Keratinocyte (primary cell): ENCODE measurements around the gene NRROS. TPM values are rescaled to one million over a fixed set of nuclear protein-coding genes. Genes with fewer than 3 reads are reported as not detected.

Experiments used
- DNase-seq: peaks from one replicate; pipeline ENCODE4 v3.0.0-alpha.2; 2011; ENCODE audit warnings: low read depth, missing footprints, low spot score
- FAIRE-seq: peaks from 2 replicates; lab custom pipeline; 2011; peaks lifted over from hg19 to GRCh38; lab: Jason Lieb, UNC
- H2AFZ ChIP-seq: 2 replicates; pipeline ENCODE4 v1.6.0; 2012; ENCODE audit warnings: low read length, control low read depth, inconsistent platforms; ENCODE audit not compliant: control insufficient read depth
- H3K27ac ChIP-seq: 2 replicates; pipeline ENCODE4 v1.5.1; 2011; ENCODE audit warnings: low read length; ENCODE audit not compliant: control insufficient read depth, insufficient read depth
- H3K27me3 ChIP-seq: 3 replicates; pipeline ENCODE4 v1.6.0; 2011; ENCODE audit warnings: low read length; ENCODE audit not compliant: control insufficient read depth, insufficient read depth; ENCODE audit errors: extremely low read depth
- H3K36me3 ChIP-seq, 2 experiments: 2 replicates in 1 of 2; 3 replicates in 1 of 2; pipeline ENCODE4 v1.5.1; 2011; ENCODE audit warnings: low read length in 2 of 2, mild to moderate bottlenecking in 1 of 2; ENCODE audit not compliant: control insufficient read depth in 2 of 2, insufficient read depth in 2 of 2; ENCODE audit errors: extremely low read depth in 1 of 2
- H3K4me1 ChIP-seq: 3 replicates; pipeline ENCODE4 v1.5.1; 2011; ENCODE audit warnings: low read length; ENCODE audit not compliant: control insufficient read depth, insufficient read depth; ENCODE audit errors: extremely low read depth
- H3K4me2 ChIP-seq: 3 replicates; pipeline ENCODE4 v1.6.0; 2011; ENCODE audit warnings: low read depth, low read length; ENCODE audit not compliant: control insufficient read depth, insufficient read depth; ENCODE audit errors: extremely low read depth
- H3K4me3 ChIP-seq, 3 experiments: fragments of 200-600 bp in 1 of 3; sonication (generic) in 1 of 3; 2 replicates in 2 of 3; 3 replicates in 1 of 3; pipeline ENCODE4 v1.5.1; 2011 to 2016; ENCODE audit warnings: low read length in 3 of 3, mild to moderate bottlenecking in 3 of 3, control low read depth in 2 of 3, inconsistent platforms in 1 of 3, low read depth in 1 of 3, mixed read lengths in 1 of 3, mixed run types in 1 of 3, moderate library complexity in 1 of 3; ENCODE audit not compliant: control insufficient read depth in 2 of 3, insufficient read depth in 2 of 3; ENCODE audit errors: extremely low read depth in 1 of 3
- H3K79me2 ChIP-seq: 2 replicates; pipeline ENCODE4 v1.6.0; 2012; ENCODE audit warnings: low read length; ENCODE audit not compliant: control insufficient read depth, insufficient read depth
- H3K9ac ChIP-seq: 3 replicates; pipeline ENCODE4 v1.6.0; 2011; ENCODE audit warnings: low read length; ENCODE audit not compliant: control insufficient read depth, insufficient read depth; ENCODE audit errors: extremely low read depth
- H3K9me1 ChIP-seq: 3 replicates; pipeline ENCODE4 v1.6.0; 2011; ENCODE audit warnings: low read length; ENCODE audit not compliant: control insufficient read depth, insufficient read depth; ENCODE audit errors: extremely low read depth
- H3K9me3 ChIP-seq: 2 replicates; pipeline ENCODE4 v1.5.1; 2012; ENCODE audit warnings: low read depth, low read length; ENCODE audit not compliant: control insufficient read depth
- H4K20me1 ChIP-seq: 3 replicates; pipeline ENCODE4 v1.6.0; 2011; ENCODE audit warnings: low read length; ENCODE audit not compliant: control insufficient read depth, insufficient read depth; ENCODE audit errors: extremely low read depth
- EZH2 ChIP-seq: IDR thresholded peaks from one replicate; pipeline ENCODE4 v1.6.1; 2012; ENCODE audit warnings: inconsistent platforms, mild to moderate bottlenecking, low read length, moderate library complexity
- dilution Hi-C: fragments of 300-500 bp; cut with MboI; formaldehyde crosslinking; loops from one replicate; pipeline ENCODE4 v1.7.0; 2020; ENCODE audit warnings: low sequenced_read_pairs; ENCODE audit not compliant: extremely low pct_ligation_motif_present
- polyA plus RNA-seq, 5 experiments: library from polyadenylated mRNA; depleted of rRNA in 3 of 5; stranded (reverse) in 3 of 5; stranded (forward) in 1 of 5; unstranded in 1 of 5; fragments of >200 nt; gene quantifications; 1 replicate in 1 of 5; 2 replicates in 3 of 5; 3 replicates in 1 of 5; pipeline versions ENCODE4 v1.2.1 to v1.2.3, GENCODE V29; 2011 to 2012; ENCODE audit warnings: missing spikeins in 2 of 5, low read depth in 1 of 5, low replicate concordance in 1 of 5
- TF ChIP-seq, protein P1 (sequence below), 3 experiments: IDR thresholded peaks in 1 of 3; conservative IDR thresholded peaks in 1 of 3; optimal IDR thresholded peaks in 1 of 3; 2 replicates in 2 of 3; 3 replicates in 1 of 3; pipeline versions ENCODE3 to v1.5.1; 2011; ENCODE audit warnings: low read length in 3 of 3, mild to moderate bottlenecking in 3 of 3, moderate library complexity in 2 of 3, control low read depth in 1 of 3, inconsistent platforms in 1 of 3; ENCODE audit not compliant: insufficient read depth in 2 of 3; ENCODE audit errors: extremely low read depth in 1 of 3

The NRROS gene
- polyA plus RNA-seq, 1 donor (not counting 4 experiments of a cell fraction or from before 2014, with no cell fraction given) = 0.03 TPM

- no peaks in the 10 kb centered on the region for H3K36me3 ChIP-seq
- H3K9me1 ChIP-seq = no peaks in the 10 kb centered on the region
- no peaks in the 10 kb centered on the region for H4K20me1 ChIP-seq
- TF ChIP-seq, protein P1, sequence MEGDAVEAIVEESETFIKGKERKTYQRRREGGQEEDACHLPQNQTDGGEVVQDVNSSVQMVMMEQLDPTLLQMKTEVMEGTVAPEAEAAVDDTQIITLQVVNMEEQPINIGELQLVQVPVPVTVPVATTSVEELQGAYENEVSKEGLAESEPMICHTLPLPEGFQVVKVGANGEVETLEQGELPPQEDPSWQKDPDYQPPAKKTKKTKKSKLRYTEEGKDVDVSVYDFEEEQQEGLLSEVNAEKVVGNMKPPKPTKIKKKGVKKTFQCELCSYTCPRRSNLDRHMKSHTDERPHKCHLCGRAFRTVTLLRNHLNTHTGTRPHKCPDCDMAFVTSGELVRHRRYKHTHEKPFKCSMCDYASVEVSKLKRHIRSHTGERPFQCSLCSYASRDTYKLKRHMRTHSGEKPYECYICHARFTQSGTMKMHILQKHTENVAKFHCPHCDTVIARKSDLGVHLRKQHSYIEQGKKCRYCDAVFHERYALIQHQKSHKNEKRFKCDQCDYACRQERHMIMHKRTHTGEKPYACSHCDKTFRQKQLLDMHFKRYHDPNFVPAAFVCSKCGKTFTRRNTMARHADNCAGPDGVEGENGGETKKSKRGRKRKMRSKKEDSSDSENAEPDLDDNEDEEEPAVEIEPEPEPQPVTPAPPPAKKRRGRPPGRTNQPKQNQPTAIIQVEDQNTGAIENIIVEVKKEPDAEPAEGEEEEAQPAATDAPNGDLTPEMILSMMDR (optimal IDR thresholded peaks at IDR 0.05 in 1 of 3, IDR thresholded peaks at IDR 0.05 in 1 of 3, conservative IDR thresholded peaks at IDR 0.05 in 1 of 3; ENCODE audit: extremely low read depth in 1 of 3, insufficient read depth in 2 of 3, low read length in 3 of 3) = no peak
- no peak for TF ChIP-seq EZH2
- H3K4me1 ChIP-seq = no peaks in the 10 kb centered on the region
- H3K9ac ChIP-seq = no peak overlapping the region
- no peak overlapping the region for H3K4me3 ChIP-seq
- DNase-seq (no peak), FAIRE-seq (no peak)
- H3K4me2 ChIP-seq = no peak overlapping the region
- H3K9me3 ChIP-seq = no peaks in the 10 kb centered on the region
- no peak overlapping the region for H2AFZ ChIP-seq
- peaks cover 3% of the 10 kb centered on the region for H3K27me3 ChIP-seq
- no peaks in the 10 kb centered on the region for H3K79me2 ChIP-seq
- dilution Hi-C loops = no loop called here
- H3K27ac ChIP-seq = no peak overlapping the region
These were observed 39.1 kb upstream of the NRROS start for GRCh38 chr3:196600359-196600758.

DNA sequence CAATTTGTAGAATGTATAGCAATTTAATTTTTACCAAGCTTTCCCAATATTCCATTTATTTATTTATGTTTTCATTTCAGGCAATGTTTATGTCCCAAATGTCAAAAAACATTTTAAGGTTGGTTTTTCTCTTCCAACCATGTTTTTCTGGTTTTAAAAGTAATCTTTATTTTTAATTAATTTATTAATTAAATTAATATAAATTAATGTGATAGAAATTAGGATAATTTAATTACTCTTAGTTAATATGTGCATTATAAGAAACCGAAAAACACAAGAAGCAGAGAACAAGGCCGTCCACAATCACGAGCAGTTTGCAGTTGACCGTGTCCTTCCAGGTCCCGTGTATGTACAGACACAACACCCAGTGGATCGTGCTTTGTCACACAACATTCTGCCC lies 36.8 kb upstream of the NRROS start:
- Histone ChIP-seq H3K27ac (no peak overlapping the region), H3K9ac (no peak overlapping the region), H2AFZ (no peak overlapping the region), H3K4me3 (no peak overlapping the region), H4K20me1 (no peaks in the 10 kb centered on the region), H3K4me2 (no peak overlapping the region), H3K9me3 (no peaks in the 10 kb centered on the region), H3K27me3 (peaks cover 3% of the 10 kb centered on the region), H3K79me2 (no peaks in the 10 kb centered on the region), H3K36me3 (no peaks in the 10 kb centered on the region), H3K9me1 (no peaks in the 10 kb centered on the region), H3K4me1 (no peaks in the 10 kb centered on the region)
- no peak for TF ChIP-seq EZH2
- TF ChIP-seq, protein P1 (optimal IDR thresholded peaks at IDR 0.05 in 1 of 3, IDR thresholded peaks at IDR 0.05 in 1 of 3, conservative IDR thresholded peaks at IDR 0.05 in 1 of 3; ENCODE audit: extremely low read depth in 1 of 3, insufficient read depth in 2 of 3, low read length in 3 of 3) = no peak
- DNase-seq (no peak), FAIRE-seq (no peak)
- dilution Hi-C loops = no loop called here
